H1 (cell line): ENCODE results near the gene USH2A. TPM values are rescaled to one million over a fixed set of nuclear protein-coding genes. Genes with fewer than 3 reads are reported as not detected.

Experiments
- CTCF ChIA-PET: fragments of 300-600 bp; sonication (Branson Sonifier 250); formaldehyde crosslinking; loops from one replicate; lab custom pipeline; 2021; ENCODE audit not compliant: partially characterized antibody; lab: Charles Lee
- POLR2A ChIA-PET: fragments of 300-600 bp; sonication (Branson Sonifier 250); formaldehyde crosslinking; loops from one replicate; lab custom pipeline; 2021; ENCODE audit warnings: inconsistent platforms; ENCODE audit not compliant: partially characterized antibody; lab: Charles Lee
- DNase-seq, 2 experiments: peaks; one replicate each; pipeline versions ENCODE4 v3.0.0 to v3.0.0-alpha.2; 2010 to 2022; ENCODE audit warnings: low spot score in 2 of 2, low read depth in 1 of 2, mixed read lengths in 1 of 2
- FAIRE-seq: peaks from 2 replicates; lab custom pipeline; 2011; peaks lifted over from hg19 to GRCh38; lab: Jason Lieb, UNC
- H2AFZ ChIP-seq: 2 replicates; pipeline ENCODE4 v1.8.1; 2012; ENCODE audit warnings: low read length, inconsistent platforms
- H2AK5ac ChIP-seq: 2 replicates; pipeline ENCODE4 v1.6.1; 2013; ENCODE audit warnings: low read depth, low read length
- H2BK120ac ChIP-seq: replicated peaks from 2 replicates; pipeline ENCODE3; 2013; ENCODE audit warnings: low read depth, low read length, inconsistent platforms
- H2BK12ac ChIP-seq: 2 replicates; pipeline ENCODE4 v1.6.1; 2013; ENCODE audit warnings: low read depth, low read length
- H2BK15ac ChIP-seq: 2 replicates; pipeline ENCODE4 v1.6.1; 2013; ENCODE audit warnings: low read length
- H2BK20ac ChIP-seq: 2 replicates; pipeline ENCODE4 v1.6.1; 2013; ENCODE audit warnings: low read length
- H2BK5ac ChIP-seq: 2 replicates; pipeline ENCODE4 v1.6.1; 2013; ENCODE audit warnings: low read depth, low read length
- H3K14ac ChIP-seq: 2 replicates; pipeline ENCODE4 v1.6.1; 2013; ENCODE audit warnings: inconsistent platforms; ENCODE audit not compliant: insufficient read length
- H3K18ac ChIP-seq: 2 replicates; pipeline ENCODE4 v1.6.1; 2013; ENCODE audit warnings: low read length; ENCODE audit errors: extremely low read depth
- H3K23ac ChIP-seq: 2 replicates; pipeline ENCODE4 v1.6.1; 2013; ENCODE audit warnings: inconsistent platforms; ENCODE audit not compliant: insufficient read length
- H3K23me2 ChIP-seq: 2 replicates; pipeline ENCODE4 v1.6.1; 2013; ENCODE audit warnings: low read depth, low read length
- H3K27ac ChIP-seq: 2 replicates; pipeline ENCODE4 v1.6.1; 2011; ENCODE audit warnings: low read depth, low read length, inconsistent platforms
- H3K27me3 ChIP-seq, 4 experiments: replicated peaks in 1 of 4; 1 replicate in 1 of 4; 2 replicates in 3 of 4; pipeline versions ENCODE4 v1.6.1 to v1.8.1; 2011 to 2013; ENCODE audit warnings: low read length in 3 of 4, mild to moderate bottlenecking in 3 of 4, inconsistent platforms in 2 of 4, mixed read lengths in 2 of 4, moderate library complexity in 1 of 4; ENCODE audit not compliant: control insufficient read depth in 3 of 4, insufficient read depth in 3 of 4; ENCODE audit errors: extremely low read depth in 1 of 4
- H3K36me3 ChIP-seq, 4 experiments: 2 replicates each; pipeline versions ENCODE4 v1.6.1 to v1.8.1; 2011 to 2013; ENCODE audit warnings: mild to moderate bottlenecking in 4 of 4, low read length in 3 of 4, moderate library complexity in 2 of 4, control low read depth in 1 of 4, inconsistent platforms in 1 of 4; ENCODE audit not compliant: insufficient read depth in 4 of 4, control insufficient read depth in 2 of 4
- H3K4ac ChIP-seq: replicated peaks from 2 replicates; pipeline ENCODE3; 2013; ENCODE audit warnings: low read length, low read depth, mixed read lengths, inconsistent platforms; ENCODE audit not compliant: insufficient read length
- H3K4me1 ChIP-seq, 4 experiments: replicated peaks in 1 of 4; 1 replicate in 1 of 4; 2 replicates in 3 of 4; pipeline versions ENCODE4 v1.6.1 to v1.8.1; 2011 to 2013; ENCODE audit warnings: low read length in 3 of 4, inconsistent platforms in 2 of 4, mixed read lengths in 1 of 4; ENCODE audit not compliant: insufficient read depth in 4 of 4, control insufficient read depth in 3 of 4
- H3K4me2 ChIP-seq, 2 experiments: 2 replicates each; pipeline versions ENCODE4 v1.6.1 to v1.8.1; 2011 to 2013; ENCODE audit warnings: low read depth in 2 of 2, low read length in 2 of 2, control low read depth in 1 of 2, inconsistent platforms in 1 of 2, mild to moderate bottlenecking in 1 of 2; ENCODE audit not compliant: insufficient read depth in 1 of 2
- H3K4me3 ChIP-seq, 4 experiments: fragments of 200-600, 300-600 bp in 1 of 4; sonication (generic), shearing (Covaris generic), sonication (Bioruptor Twin) in 1 of 4; 2 replicates each; pipeline versions ENCODE4 v1.5.1 to v1.8.1; 2011 to 2016; ENCODE audit warnings: low read length in 4 of 4, low read depth in 3 of 4, control low read depth in 2 of 4, inconsistent platforms in 2 of 4, mild to moderate bottlenecking in 2 of 4, mixed read lengths in 1 of 4, moderate library complexity in 1 of 4; ENCODE audit not compliant: insufficient read depth in 2 of 4; ENCODE audit errors: extremely low read depth in 1 of 4
- H3K56ac ChIP-seq: replicated peaks from 2 replicates; pipeline ENCODE3; 2013; ENCODE audit warnings: low read depth, mild to moderate bottlenecking, mixed read lengths, low read length, inconsistent platforms; ENCODE audit not compliant: insufficient read length
- H3K79me1 ChIP-seq: 2 replicates; pipeline ENCODE4 v1.6.1; 2013; ENCODE audit warnings: low read depth, low read length, control low read depth
- H3K79me2 ChIP-seq, 2 experiments: 2 replicates each; pipeline versions ENCODE4 v1.6.1 to v1.8.1; 2012 to 2013; ENCODE audit warnings: low read length in 2 of 2, mild to moderate bottlenecking in 2 of 2, inconsistent platforms in 1 of 2; ENCODE audit not compliant: insufficient read depth in 2 of 2, control insufficient read depth in 1 of 2
- H3K9ac ChIP-seq, 4 experiments: replicated peaks in 1 of 4; 1 replicate in 1 of 4; 2 replicates in 3 of 4; pipeline versions ENCODE4 v1.6.1 to v1.8.1; 2011 to 2013; ENCODE audit warnings: low read depth in 3 of 4, low read length in 3 of 4, control low read depth in 2 of 4, mild to moderate bottlenecking in 2 of 4, moderate library complexity in 2 of 4, inconsistent platforms in 1 of 4; ENCODE audit errors: extremely low read depth in 1 of 4
- H3K9me3 ChIP-seq, 2 experiments: 2 replicates each; pipeline versions ENCODE4 v1.6.1 to v1.8.1; 2012 to 2013; ENCODE audit warnings: mild to moderate bottlenecking in 2 of 2, moderate library complexity in 2 of 2, control low read depth in 1 of 2, inconsistent platforms in 1 of 2, low read depth in 1 of 2, low read length in 1 of 2, mixed read lengths in 1 of 2; ENCODE audit not compliant: insufficient read depth in 2 of 2
- H4K20me1 ChIP-seq, 2 experiments: replicated peaks in 1 of 2; 2 replicates each; pipeline versions ENCODE3 to v1.8.1; 2011 to 2013; ENCODE audit warnings: inconsistent platforms in 2 of 2, low read length in 2 of 2, mild to moderate bottlenecking in 1 of 2; ENCODE audit not compliant: insufficient read depth in 2 of 2, control insufficient read depth in 1 of 2
- H4K5ac ChIP-seq: 2 replicates; pipeline ENCODE4 v1.6.1; 2013; ENCODE audit warnings: low read length, low read depth, mixed read lengths, inconsistent platforms; ENCODE audit not compliant: insufficient read length
- H4K8ac ChIP-seq: 2 replicates; pipeline ENCODE4 v1.8.0; 2013; ENCODE audit warnings: mild to moderate bottlenecking, moderate library complexity, low read length, inconsistent platforms; ENCODE audit not compliant: insufficient read depth; ENCODE audit errors: extremely low read depth
- H4K91ac ChIP-seq: replicated peaks from 2 replicates; pipeline ENCODE3; 2013; ENCODE audit warnings: low read length, mixed read lengths, inconsistent platforms; ENCODE audit not compliant: insufficient read length
- ASH2L ChIP-seq: fragments of 200-600, 300-600 bp; sonication (generic); IDR thresholded peaks from one replicate; pipeline ENCODE4 v1.7.1; 2017; ENCODE audit warnings: low read length
- CHD2 ChIP-seq: IDR thresholded peaks from 2 replicates; pipeline ENCODE4 v1.6.1; 2012; ENCODE audit warnings: low read length, improper control_type of control experiment
- EP300 ChIP-seq, 2 experiments: IDR thresholded peaks; 1 replicate in 1 of 2; 2 replicates in 1 of 2; pipeline ENCODE4 v1.6.1; 2011 to 2012; ENCODE audit warnings: low read depth in 2 of 2, low read length in 2 of 2, mild to moderate bottlenecking in 2 of 2, borderline replicate concordance in 1 of 2, inconsistent platforms in 1 of 2, moderate library complexity in 1 of 2
- GTF2F1 ChIP-seq: IDR thresholded peaks from 2 replicates; pipeline ENCODE4 v1.6.1; 2012; ENCODE audit warnings: low read depth, low read length, improper control_type of control experiment, borderline replicate concordance
- JUND ChIP-seq: IDR thresholded peaks from 2 replicates; pipeline ENCODE4 v1.6.1; 2011; ENCODE audit warnings: mild to moderate bottlenecking, improper control_type of control experiment, low read length
- KDM4A ChIP-seq: IDR thresholded peaks from one replicate; pipeline ENCODE4 v1.7.1; 2012; ENCODE audit warnings: low read depth, mild to moderate bottlenecking, moderate library complexity, low read length, inconsistent platforms; ENCODE audit not compliant: severe bottlenecking
- PHF8 ChIP-seq: fragments of 200-600 bp; sonication (generic); conservative IDR thresholded peaks from 2 replicates; pipeline ENCODE4 v1.7.1; 2012; ENCODE audit warnings: low read depth, mild to moderate bottlenecking, inconsistent platforms, low read length, moderate library complexity
- RNF2 ChIP-seq: fragments of 200-900, 300-1000 bp; sonication (generic); IDR thresholded peaks from 2 replicates; pipeline ENCODE4 v1.7.1; 2016; ENCODE audit warnings: borderline replicate concordance, low read depth, mild to moderate bottlenecking, antibody characterized with exemption, low read length; ENCODE audit not compliant: poor library complexity, severe bottlenecking; ENCODE audit errors: missing control alignments
- SIN3A ChIP-seq, 2 experiments: IDR thresholded peaks in 1 of 2; conservative IDR thresholded peaks in 1 of 2; 2 replicates each; pipeline ENCODE4 v1.6.1; 2011 to 2012; ENCODE audit warnings: low read length in 2 of 2, improper control_type of control experiment in 1 of 2, low read depth in 1 of 2, mild to moderate bottlenecking in 1 of 2
- SP2 ChIP-seq: IDR thresholded peaks from 2 replicates; pipeline ENCODE4 v1.6.1; 2012; ENCODE audit warnings: mild to moderate bottlenecking, low read length, inconsistent platforms
- YY1 ChIP-seq: IDR thresholded peaks from 2 replicates; pipeline ENCODE4 v1.6.1; 2011; ENCODE audit warnings: low read depth, mild to moderate bottlenecking, low read length
- WGBS, 2 experiments: shearing (Covaris generic) in 1 of 2; methylation state at CpG; one replicate each; pipeline versions ENCODE4 v1.1.6 to v1.1.7; 2013 to 2015; ENCODE audit warnings: low lambda C conversion rate in 2 of 2, mixed read lengths in 2 of 2, inconsistent platforms in 1 of 2, low coverage in 1 of 2, missing lambda C conversion rate in 1 of 2; ENCODE audit not compliant: insufficient replicate concordance in 2 of 2, insufficient coverage in 1 of 2, insufficient read length in 1 of 2; ENCODE audit errors: extremely low coverage in 1 of 2, missing lambda C conversion rate in 1 of 2; 5-methylcytosine and 5-hydroxymethylcytosine counted together
- polyA plus RNA-seq, 7 experiments: library from polyadenylated mRNA; depleted of rRNA in 3 of 7; stranded (reverse) in 5 of 7; unstranded in 2 of 7; fragments of >200 nt in 5 of 7; fragments of 200-250 nt in 2 of 7; gene quantifications; 1 replicate in 5 of 7; 2 replicates in 1 of 7; 4 replicates in 1 of 7; pipeline versions ENCODE4 v1.2.1 to v1.2.3, GENCODE V29; 2011 to 2013; ENCODE audit warnings: missing spikeins in 2 of 7, mixed read lengths in 2 of 7
- total RNA-seq: library from RNA; stranded (reverse); fragmentation: NEBNext Ultra II Directional; extraction: Animal tissue kit (Norgen Biotek cat#: 25700); gene quantifications from 2 replicates; pipeline ENCODE4 v1.2.1, GENCODE V29; 2021

The USH2A gene
- total and polyA plus RNA-seq, 2 of the 8 experiments (the other 6 are each of a cell fraction or from before 2014, with no cell fraction given): 0.02 to 0.17 TPM

- no peak for DNase-seq
- Histone ChIP-seq H4K8ac (no peak overlapping the region), H3K4me2 (no peak overlapping the region), H3K79me2 (no peaks in the 10 kb centered on the region), H3K27me3 (peaks cover 0 to 1% (median 0%) of the 10 kb centered on the region in 4 experiments; a peak in 1 of 7 replicates), H4K91ac (no peak overlapping the region), H4K20me1 (no peaks in the 10 kb centered on the region), H3K4me3 (no peak overlapping the region), H2AK5ac (no peak overlapping the region), H3K23ac (no peak overlapping the region), H3K18ac (no peak overlapping the region), H3K9me3 (no peaks in the 10 kb centered on the region), H2BK15ac (no peak overlapping the region), H3K36me3 (no peaks in the 10 kb centered on the region), H3K23me2 (no peaks in the 10 kb centered on the region; the same call in 1 of the 2 replicates), H2BK20ac (no peak overlapping the region), H3K4ac (no peak overlapping the region), H4K5ac (no peak overlapping the region), H3K9ac (no peak overlapping the region), H3K79me1 (no peaks in the 10 kb centered on the region), H3K14ac (no peak overlapping the region), H2AFZ (no peak overlapping the region), H3K56ac (no peak overlapping the region), H2BK120ac (no peak overlapping the region), H3K4me1 (no peaks in the 10 kb centered on the region), H2BK5ac (no peak overlapping the region)
- WGBS, 2 experiments: 86% methylated on average over 3 of the region's 3 CpGs; no CpG with 5 or more reads in 1 of the 2 experiments
- ChIA-PET POLR2A (no interaction called here), CTCF (no interaction called here)
- FAIRE-seq: no peak
- TF ChIP-seq PHF8: no peak
- TF ChIP-seq RNF2: no peak
- TF ChIP-seq ASH2L: no peak
- TF ChIP-seq KDM4A: no peak
- TF ChIP-seq SIN3A (conservative IDR thresholded peaks at IDR 0.05 in 1 of 2, IDR thresholded peaks at IDR 0.05 in 1 of 2; ENCODE audit: low read depth in 1 of 2, low read length in 2 of 2): no peak
- no peak for TF ChIP-seq CHD2
- TF ChIP-seq YY1: no peak
- TF ChIP-seq EP300 (IDR thresholded peaks at IDR 0.05; ENCODE audit: borderline replicate concordance in 1 of 2, low read depth in 2 of 2, low read length in 2 of 2): no peak
- TF ChIP-seq SP2: no peak
- no peak for TF ChIP-seq JUND
- TF ChIP-seq GTF2F1: no peak
- TF ChIP-seq, all 59 proteins: peak for 0
- Histone ChIP-seq H3K27ac (no peak overlapping the region), H2BK12ac (no peak overlapping the region)
Measured at GRCh38 chr1:216462066-216462775, 39.0 kb upstream of the USH2A start.
